Smooth muscle cell (in vitro differentiated cells): Measurements from ENCODE around the gene GFRA1. TPM values are rescaled to one million over a fixed set of nuclear protein-coding genes. Genes with fewer than 3 reads are reported as not detected.
A peak's percentile ranks its signal among the peaks of the same experiment; 100 is the strongest.

Experiments
- DNase-seq: peaks from one replicate; lab custom pipeline; 2025; ENCODE audit not compliant: unreplicated experiment; lab: John Stamatoyannopoulos, UW
- H2AFZ ChIP-seq: fragments of 200-600 bp; sonication (generic); 2 replicates; pipeline ENCODE4 v1.6.0; 2016; ENCODE audit warnings: antibody characterized with exemption, low read depth, mild to moderate bottlenecking
- H3F3A ChIP-seq: fragments of 200-600 bp; sonication (generic); 2 replicates; pipeline ENCODE4 v1.6.0; 2017; ENCODE audit warnings: antibody characterized with exemption, low read depth
- H3K27ac ChIP-seq: fragments of 200-600 bp; sonication (generic); 2 replicates; pipeline ENCODE4 v1.5.1; 2016; ENCODE audit warnings: low read depth, mild to moderate bottlenecking
- H3K27me3 ChIP-seq: fragments of 200-600 bp; sonication (generic); 2 replicates; pipeline ENCODE4 v1.6.1; 2016; ENCODE audit warnings: low read depth, mild to moderate bottlenecking
- H3K36me3 ChIP-seq: fragments of 200-600 bp; sonication (generic); 2 replicates; pipeline ENCODE4 v1.5.1; 2016; ENCODE audit warnings: low read depth
- H3K4me1 ChIP-seq: fragments of 200-600 bp; sonication (generic); 2 replicates; pipeline ENCODE4 v1.5.1; 2016; ENCODE audit warnings: low read depth
- H3K4me2 ChIP-seq: fragments of 200-600 bp; sonication (generic); 2 replicates; pipeline ENCODE4 v1.6.0; 2016; ENCODE audit warnings: mild to moderate bottlenecking
- H3K4me3 ChIP-seq: fragments of 200-600 bp; sonication (generic); 2 replicates; pipeline ENCODE4 v1.5.1; 2016; ENCODE audit warnings: mild to moderate bottlenecking
- H3K79me2 ChIP-seq: fragments of 200-600 bp; sonication (generic); 2 replicates; pipeline ENCODE4 v1.6.0; 2016; ENCODE audit warnings: low read depth, mild to moderate bottlenecking
- H3K9ac ChIP-seq: fragments of 200-600 bp; sonication (generic); 2 replicates; pipeline ENCODE4 v1.6.0; 2016; ENCODE audit warnings: low read depth
- H3K9me3 ChIP-seq: fragments of 200-600 bp; sonication (generic); replicated peaks from 2 replicates; pipeline ENCODE4 v1.5.1; 2016; ENCODE audit warnings: low read depth
- H4K20me1 ChIP-seq: fragments of 200-600 bp; sonication (generic); 2 replicates; pipeline ENCODE4 v1.6.0; 2016; ENCODE audit warnings: low read depth
- CTCF ChIP-seq: fragments of 200-600 bp; sonication (generic); IDR thresholded peaks from 2 replicates; pipeline ENCODE4 v1.5.1; 2017; ENCODE audit warnings: borderline replicate concordance, mild to moderate bottlenecking, antibody characterized with exemption; ENCODE audit not compliant: insufficient read depth, poor library complexity, severe bottlenecking
- WGBS: methylation state at CpG from one replicate; pipeline ENCODE4 v1.1.7; 2016; ENCODE audit warnings: low lambda C conversion rate; 5-methylcytosine and 5-hydroxymethylcytosine counted together
- polyA plus RNA-seq: library from polyadenylated mRNA; unstranded; fragments of >200 nt; fragmentation: Nextera tagmentation; extraction: Ambion mirVana; gene quantifications from 2 replicates; pipeline ENCODE4 v1.2.1, GENCODE V29; 2016
- total RNA-seq: library from RNA; depleted of rRNA; stranded (reverse); fragments of >200 nt; gene quantifications from 2 replicates; pipeline ENCODE4 v1.2.3, GENCODE V29; 2014

GFRA1 gene
- total and polyA plus RNA-seq, 2 experiments from 2014 or later = 1.3 to 1.9 TPM

GRCh38 chr10:116211682-116212081 lies 61.3 kb downstream of the GFRA1 start:
- Histone ChIP-seq H3K27ac (peak overlapping the region; percentile 67), H3K79me2 (no peaks in the 10 kb centered on the region), H4K20me1 (no peaks in the 10 kb centered on the region), H3F3A (peaks cover 4% of the 10 kb centered on the region), H3K9me3 (no peaks in the 10 kb centered on the region), H3K4me3 (no peak overlapping the region), H3K27me3 (no peaks in the 10 kb centered on the region), H3K4me1 (peaks cover 6% of the 10 kb centered on the region), H2AFZ (no peak overlapping the region), H3K4me2 (peak overlapping the region; percentile 33), H3K9ac (peak overlapping the region; percentile 51), H3K36me3 (no peaks in the 10 kb centered on the region)
- no peak for TF ChIP-seq CTCF
- DNase-seq = no peak
- WGBS = 0% methylated on average over 1 of the region's 1 CpG

- H3K27ac ChIP-seq = peak overlapping the region; percentile 65
- peak overlapping the region; percentile 33 for H3K4me2 ChIP-seq
- H3F3A ChIP-seq = peaks cover 4% of the 10 kb centered on the region
- no peak overlapping the region for H3K4me3 ChIP-seq
- peaks cover 6% of the 10 kb centered on the region for H3K4me1 ChIP-seq
- no peak overlapping the region for H2AFZ ChIP-seq
- H3K79me2 ChIP-seq = no peaks in the 10 kb centered on the region
- H4K20me1 ChIP-seq = no peaks in the 10 kb centered on the region
- DNase-seq = no peak
- H3K36me3 ChIP-seq = no peaks in the 10 kb centered on the region
- no peaks in the 10 kb centered on the region for H3K27me3 ChIP-seq
- peak overlapping the region; percentile 51 for H3K9ac ChIP-seq
- no peaks in the 10 kb centered on the region for H3K9me3 ChIP-seq
- 63% methylated on average over 7 of the region's 7 CpGs for WGBS
- TF ChIP-seq CTCF = no peak
These were observed 62.2 kb downstream of the GFRA1 start for GRCh38 chr10:116210588-116211346.

- no peak overlapping the region for H3K4me3 ChIP-seq
- TF ChIP-seq CTCF = no peak
- H3K79me2 ChIP-seq = no peaks in the 10 kb centered on the region
- H3F3A ChIP-seq = peaks cover 4% of the 10 kb centered on the region
- H3K36me3 ChIP-seq = no peaks in the 10 kb centered on the region
- no peak overlapping the region for H3K27ac ChIP-seq
- no peak for DNase-seq
- H3K9ac ChIP-seq = no peak overlapping the region
- no peaks in the 10 kb centered on the region for H3K27me3 ChIP-seq
- WGBS = 91% methylated on average over 10 of the region's 10 CpGs
- H3K4me2 ChIP-seq = peak overlapping the region; percentile 33
- H2AFZ ChIP-seq = no peak overlapping the region
- no peaks in the 10 kb centered on the region for H3K9me3 ChIP-seq
- H4K20me1 ChIP-seq = no peaks in the 10 kb centered on the region
- H3K4me1 ChIP-seq = peaks cover 6% of the 10 kb centered on the region
These were observed 63.2 kb downstream of the GFRA1 start for GRCh38 chr10:116209781-116210180.

- no peaks in the 10 kb centered on the region for H3K9me3 ChIP-seq
- 95% methylated on average over 6 of the region's 6 CpGs for WGBS
- H3K27me3 ChIP-seq = no peaks in the 10 kb centered on the region
- H3K9ac ChIP-seq = no peak overlapping the region
- no peak for TF ChIP-seq CTCF
- no peak overlapping the region for H3K4me3 ChIP-seq
- H3K36me3 ChIP-seq = no peaks in the 10 kb centered on the region
- H3K4me2 ChIP-seq = no peak overlapping the region
- H3K27ac ChIP-seq = no peak overlapping the region
- peaks cover 6% of the 10 kb centered on the region for H3K4me1 ChIP-seq
- no peak overlapping the region for H2AFZ ChIP-seq
- H3F3A ChIP-seq = peaks cover 4% of the 10 kb centered on the region
- no peaks in the 10 kb centered on the region for H3K79me2 ChIP-seq
- no peak for DNase-seq
- H4K20me1 ChIP-seq = no peaks in the 10 kb centered on the region
These were observed 63.9 kb downstream of the GFRA1 start for GRCh38 chr10:116208956-116209567.
